Hematopoietic multipotent progenitor cell treated with erythropoietin and hydrocortisone succinate and interleukin-3 and kit ligand, for 17 days (in vitro differentiated cells): ENCODE measurements around the gene MICAL3.
"Not testable (repeated sequence)": the region's sequence is repeated elsewhere in the genome, so short reads cannot be mapped to it uniquely, and the experiment has no call there.

ENCODE experiments used
- DNase-seq: peaks from one replicate; pipeline ENCODE4 v3.0.0-alpha.2; 2015; ENCODE audit warnings: low spot score

MICAL3 gene

DNA sequence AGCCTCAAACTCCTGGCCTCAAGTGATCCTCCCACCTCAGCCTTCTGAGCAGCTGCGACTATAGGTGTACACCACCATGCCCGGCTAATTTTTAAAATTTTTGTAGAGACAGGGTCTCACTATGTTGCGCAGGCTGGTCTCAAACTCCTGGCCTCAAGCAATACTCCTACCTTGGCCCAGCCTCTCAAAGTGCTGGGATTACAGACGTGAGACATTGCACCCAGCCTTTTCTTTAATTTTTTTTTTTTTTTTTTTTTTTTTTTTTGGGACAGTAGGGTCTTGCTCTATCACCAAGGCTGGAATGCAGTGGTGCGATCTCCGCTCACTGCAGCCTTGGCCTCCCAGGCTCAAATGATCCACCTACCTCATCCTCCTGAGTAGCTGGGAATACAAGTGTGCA is 29.1 kb downstream of the MICAL3 start:
- not testable (repeated sequence) for DNase-seq

DNA sequence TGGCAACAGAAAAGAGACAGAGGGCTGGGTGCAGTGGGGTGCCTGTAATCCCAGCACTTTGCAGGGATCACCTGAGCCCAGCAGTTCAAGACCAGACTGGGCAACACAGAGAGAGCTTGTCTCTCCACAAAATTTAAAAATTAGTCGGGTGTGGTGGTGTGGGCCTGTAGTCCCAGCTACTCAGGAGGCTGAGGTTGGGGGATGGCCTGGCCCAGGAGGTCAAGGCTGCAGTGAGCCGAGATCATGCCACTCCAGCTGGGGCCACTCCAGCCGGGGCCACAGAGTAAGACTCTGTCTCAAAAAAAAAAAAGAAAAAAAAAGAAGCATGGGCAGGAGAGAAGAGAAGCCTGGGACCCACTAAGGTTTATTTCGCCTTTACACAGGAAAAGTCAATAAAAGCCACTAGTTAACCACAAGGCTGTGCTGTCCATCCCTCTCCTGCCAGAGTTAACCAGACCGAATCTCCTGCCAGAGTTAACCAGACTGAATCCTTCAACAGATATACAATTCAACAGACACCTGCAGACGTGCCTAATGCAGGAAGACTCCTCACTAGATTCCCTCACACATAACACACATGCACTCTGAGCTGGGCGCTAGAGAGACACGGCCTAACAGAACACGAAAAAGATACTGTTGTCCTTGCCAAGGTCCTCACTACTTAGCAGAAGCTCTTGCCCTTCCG is 29.8 kb downstream of the MICAL3 start:
- no peak for DNase-seq

DNA sequence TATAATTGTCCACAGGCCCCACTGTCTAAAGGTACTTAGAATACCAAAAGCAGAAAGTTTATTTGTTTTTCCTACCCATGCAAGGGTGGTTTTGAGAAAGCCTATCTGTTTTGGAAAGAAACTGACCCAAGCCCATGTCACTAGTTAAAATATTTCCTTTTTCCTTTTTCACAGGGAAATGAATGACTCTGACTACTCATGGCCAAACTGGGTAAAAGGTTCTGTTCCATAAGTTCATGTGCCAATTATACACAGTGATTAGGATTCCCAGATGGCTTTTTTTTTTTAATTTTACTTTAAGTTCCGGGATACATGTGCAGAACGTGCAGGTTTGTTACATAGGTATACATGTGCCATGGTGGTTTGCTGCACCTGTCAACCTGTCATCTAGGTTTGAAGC is 31.4 kb downstream of the MICAL3 start:
- not testable (repeated sequence) for DNase-seq

DNA sequence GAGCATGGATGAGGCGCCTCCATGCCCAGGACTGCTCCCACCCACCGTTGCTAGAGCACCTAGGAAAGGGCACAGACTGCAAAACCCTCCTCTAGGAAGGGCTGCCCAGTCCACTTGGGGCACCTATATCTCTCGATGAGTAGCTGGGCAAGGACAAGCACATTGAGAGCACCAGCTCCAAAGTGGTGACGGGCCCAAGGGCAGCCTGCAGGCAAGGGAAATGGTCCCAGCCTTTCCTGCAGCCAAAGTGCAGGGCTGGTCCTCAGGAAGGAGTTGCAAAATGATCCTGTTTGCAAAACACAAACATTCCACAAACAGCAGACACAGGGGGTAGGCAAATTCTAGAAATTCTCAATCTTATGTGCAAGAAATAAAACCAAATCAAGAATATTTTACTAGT is 32.4 kb downstream of the MICAL3 start:
- not testable (repeated sequence) for DNase-seq

DNA sequence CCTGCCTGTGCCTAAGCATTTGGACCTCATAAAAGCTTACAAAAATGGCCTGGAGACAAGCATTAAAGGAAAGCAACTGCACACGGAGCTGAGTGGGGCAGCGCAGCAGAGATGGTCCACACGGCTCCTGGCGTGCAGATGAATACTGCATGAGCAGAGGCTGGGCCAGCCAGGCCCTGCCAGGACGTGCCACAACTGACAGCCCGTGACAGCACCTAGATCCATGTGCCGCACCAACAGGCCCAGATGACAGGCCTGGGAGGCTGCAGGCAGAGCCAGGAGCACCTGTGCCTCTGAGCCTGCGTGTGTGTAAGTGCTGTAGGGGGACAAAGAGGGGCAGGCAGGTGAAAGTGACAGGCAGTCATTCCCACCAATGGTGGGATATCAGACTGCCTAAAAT is 33.4 kb downstream of the MICAL3 start:
- DNase-seq, result no peak

DNA sequence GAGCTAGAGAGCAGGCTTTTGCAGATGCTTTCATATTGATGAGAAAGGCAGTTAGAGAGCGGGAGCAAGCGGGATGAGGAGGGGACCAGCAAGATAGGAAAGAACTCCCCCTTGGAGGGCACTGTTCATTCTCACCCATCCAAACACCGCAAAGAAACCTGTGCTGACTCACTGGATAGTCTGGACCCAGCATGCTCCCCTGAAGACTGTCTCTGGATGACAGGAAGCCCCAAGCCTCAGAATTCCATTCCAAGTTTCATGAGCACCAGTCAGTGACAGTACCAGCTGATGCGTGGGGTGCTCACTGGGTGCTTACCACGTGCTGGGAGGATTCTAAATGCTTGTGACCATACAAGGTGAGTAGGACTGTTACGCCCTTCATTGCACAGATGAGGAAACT is 34.2 kb downstream of the MICAL3 start:
- DNase-seq, result no peak

DNA sequence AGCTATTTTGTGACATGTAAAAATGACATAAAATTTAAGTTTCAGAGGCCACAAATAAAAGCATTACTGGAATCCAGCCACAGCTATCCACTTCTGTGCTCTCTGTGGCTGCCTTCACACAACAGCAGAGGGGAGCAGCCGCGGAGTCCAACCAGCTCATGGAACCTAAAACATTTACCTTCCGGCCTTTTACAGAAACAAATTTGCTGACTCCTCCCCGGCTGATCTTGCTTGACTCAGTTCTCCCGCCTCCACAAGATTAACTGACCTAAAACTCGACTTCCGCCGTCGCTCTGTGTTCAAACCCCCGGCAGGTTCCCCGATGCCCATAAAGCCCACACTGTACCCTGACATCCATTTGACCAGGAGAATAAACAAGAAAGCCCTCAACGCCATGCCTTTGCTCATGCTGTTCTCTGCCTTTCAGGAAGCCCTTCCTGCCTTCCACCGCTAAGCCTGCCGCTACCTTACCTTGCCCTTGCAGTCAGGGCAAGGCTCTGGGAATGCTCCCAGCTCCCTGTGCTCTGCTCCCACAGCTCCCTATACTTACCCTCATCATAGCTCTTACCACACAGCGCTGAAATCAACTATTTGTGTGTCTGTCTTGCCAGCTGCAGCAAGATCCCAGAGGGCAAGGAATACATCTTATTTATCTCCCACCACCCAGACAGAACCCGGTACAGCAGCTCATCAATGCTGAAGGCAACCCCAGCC is 35.4 kb downstream of the MICAL3 start:
- DNase-seq, result no peak

DNA sequence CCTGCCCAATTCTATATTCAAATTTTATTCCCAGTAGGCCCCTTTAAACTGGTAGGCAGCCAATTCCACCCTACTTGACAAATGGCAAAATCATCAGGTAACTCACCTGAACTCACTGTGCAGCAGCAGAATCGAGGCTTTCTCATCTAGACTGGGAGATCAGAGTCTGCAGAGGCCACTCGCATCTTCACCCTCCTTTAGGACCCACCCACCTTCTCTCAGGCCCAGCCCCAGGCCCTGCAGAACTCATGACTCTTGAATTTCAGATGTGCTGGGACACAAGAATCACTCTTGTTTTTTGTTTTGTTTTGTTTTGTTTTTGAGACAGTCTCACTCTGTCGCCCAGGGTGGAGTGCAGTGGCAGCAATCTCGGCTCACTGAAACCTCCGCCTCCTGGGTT is 38.8 kb downstream of the MICAL3 start:
- DNase-seq, result no peak

DNA sequence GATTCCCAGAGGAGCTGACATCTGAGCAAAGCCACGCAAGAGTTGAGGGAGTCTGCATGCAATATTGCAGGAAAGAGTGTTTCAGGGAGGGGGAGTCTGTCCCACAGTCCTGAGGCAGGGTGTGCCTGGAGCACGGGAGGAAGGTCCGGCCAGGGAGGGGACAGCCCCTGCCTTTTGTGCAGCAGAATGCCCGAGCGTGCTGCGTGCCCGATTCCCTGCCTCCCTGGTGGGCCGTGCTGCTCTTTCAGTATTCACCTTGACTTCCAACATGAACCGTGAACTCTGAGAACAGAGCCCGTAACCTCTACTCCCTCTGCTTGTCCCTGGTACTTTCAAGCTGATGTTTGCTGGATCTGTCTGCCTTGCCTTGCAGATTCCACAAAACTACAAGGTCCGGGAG is 39.3 kb downstream of the MICAL3 start:
- DNase-seq, result not testable (repeated sequence)

DNA sequence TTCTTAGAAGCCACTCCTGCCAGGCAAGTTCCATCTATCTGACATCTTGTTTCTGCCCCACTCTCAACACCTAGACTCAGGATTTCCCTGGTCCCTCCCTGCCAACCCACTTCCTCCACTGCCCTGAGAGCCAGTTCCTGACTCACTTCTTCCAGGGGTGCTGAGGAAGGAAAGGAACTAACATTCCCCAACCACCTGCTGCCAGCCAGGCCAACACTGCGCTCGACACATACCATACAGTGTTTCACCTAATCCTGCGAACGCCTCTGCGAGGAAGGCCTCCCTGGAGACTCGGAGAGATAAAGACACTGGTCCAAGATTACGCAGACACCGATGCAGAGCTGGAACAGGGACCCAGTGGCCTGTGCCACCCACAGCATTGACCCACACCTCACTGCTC is 40.2 kb downstream of the MICAL3 start:
- DNase-seq, result no peak

DNA sequence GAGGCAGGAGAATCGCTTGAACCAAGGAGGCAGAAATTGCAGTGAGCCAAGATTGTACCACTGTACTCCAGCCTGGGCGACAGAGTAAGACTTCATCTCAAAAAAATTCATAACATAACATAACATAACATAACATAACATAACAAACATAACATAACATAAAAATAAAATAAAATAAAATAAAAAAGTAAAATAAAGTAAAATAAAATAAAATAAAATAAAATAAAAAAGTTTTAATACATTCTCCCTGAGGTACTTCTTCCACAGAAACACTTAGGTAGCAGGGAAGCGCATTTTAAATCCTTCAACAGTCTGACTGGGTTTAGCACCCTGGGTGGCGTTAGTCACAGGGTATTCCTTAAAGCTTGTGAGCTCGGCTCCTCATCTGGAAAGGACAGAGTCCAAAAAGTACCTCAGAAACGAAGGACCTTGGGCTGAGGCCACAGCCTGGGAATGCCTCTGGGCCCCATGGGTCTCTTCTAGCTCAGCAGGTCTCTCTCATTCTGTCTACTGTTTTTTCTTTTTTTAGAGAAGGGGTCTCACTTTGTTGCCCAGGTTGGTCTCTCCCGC is 41.7 kb downstream of the MICAL3 start:
- DNase-seq, result no peak

DNA sequence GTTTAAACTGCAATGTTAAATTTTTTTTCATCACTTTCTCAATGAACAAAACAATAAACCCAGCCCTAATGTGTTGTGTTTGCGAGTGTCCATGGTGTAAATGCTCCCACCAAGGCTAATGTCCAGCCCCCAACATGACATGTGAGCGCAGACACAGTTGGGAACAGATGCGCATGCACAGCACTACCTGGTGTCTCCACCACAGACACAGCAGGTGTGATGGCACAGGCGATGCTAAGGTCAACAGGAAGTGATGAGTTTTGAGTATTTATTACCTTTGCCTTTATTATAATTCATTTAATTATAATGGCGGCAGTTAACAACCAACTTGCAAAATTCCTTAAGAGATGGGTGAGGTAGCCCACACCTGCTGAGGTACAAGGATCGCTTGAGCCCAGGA is 42.9 kb downstream of the MICAL3 start:
- DNase-seq, result peak; percentile 29

DNA sequence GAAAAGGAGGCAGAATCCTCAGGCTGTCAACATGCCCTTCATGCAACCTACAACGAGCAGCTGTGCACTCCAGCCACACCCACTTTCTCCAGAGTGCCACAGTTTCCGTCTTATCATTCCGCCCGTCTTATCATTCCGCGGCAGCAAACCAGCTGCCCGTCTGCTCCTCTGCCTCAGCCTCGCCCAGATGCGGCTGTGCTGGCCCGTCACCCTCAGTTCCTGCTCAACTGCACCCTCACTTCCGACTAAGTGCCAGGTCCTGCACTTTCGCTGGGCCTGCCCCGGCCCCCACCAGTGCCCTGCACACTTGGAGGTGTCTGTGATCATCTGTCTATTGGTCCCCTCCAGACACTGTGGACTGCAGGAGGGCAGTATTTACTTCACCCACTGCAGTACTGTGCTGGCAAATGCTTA is 43.7 kb downstream of the MICAL3 start:
- DNase-seq, result peak; percentile 96

DNA sequence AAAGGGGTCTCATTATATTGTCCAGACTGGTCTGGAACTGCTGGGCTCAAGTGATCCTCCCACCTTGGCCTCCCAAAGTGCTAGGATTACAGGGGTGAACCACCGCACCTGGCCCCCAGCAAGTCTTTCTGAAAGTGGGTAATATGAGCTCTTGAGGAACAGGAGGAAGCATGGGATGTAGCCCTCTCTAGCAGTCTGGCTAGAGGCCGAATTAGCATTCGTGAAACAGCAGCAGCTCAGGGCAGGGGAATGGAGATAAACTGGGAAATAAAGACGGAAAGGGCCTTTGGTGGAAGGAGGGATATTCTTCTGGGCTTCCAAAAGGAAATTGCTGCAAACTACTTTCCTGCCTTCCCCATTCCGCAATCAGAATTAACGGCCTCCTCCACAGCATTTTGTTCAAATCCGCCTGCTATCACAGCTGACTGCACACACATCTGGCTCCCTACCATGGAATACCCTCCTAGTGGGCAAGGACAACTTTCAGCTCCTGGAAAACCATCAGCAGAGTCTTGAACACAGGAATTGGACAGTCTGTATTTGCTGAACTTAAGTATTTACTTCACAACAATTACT is 44.3 kb downstream of the MICAL3 start:
- DNase-seq, result peak; percentile 78

DNA sequence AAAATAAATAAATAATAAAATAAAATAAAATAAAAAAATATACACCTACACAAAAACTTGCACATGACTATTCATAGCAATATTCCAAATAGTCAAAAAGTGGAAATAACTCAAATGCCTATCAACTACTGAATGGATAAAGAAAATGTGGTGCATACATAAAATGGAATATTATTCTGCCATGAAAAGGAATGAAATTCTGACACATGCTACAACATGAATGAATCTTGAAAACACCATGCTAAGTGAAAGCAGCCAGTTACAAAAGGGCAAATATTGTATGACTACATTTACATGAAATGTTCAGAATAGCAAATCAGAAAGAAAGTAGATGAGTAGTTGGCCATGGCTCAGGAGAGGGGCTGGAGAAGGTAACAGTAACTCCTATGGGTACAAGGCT is 46.3 kb downstream of the MICAL3 start:
- DNase-seq, result no peak

DNA sequence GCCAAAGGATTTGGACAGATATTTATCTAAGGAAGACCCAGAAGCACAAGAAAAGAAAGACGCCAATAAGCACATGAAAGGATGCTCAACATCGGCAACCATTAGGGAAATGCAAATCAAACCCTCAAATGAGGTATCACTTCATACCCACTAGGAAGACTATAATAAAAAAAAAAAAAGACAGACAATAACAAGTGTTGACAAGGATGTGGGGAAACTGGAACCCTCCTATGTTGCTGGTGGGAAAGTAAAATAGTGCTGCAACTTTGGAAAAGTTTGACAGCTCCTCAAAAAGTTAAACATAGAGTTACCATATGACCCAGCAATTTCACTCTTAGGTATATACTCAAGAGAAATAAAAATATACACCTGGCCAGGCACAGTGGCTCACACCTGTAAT is 47.0 kb downstream of the MICAL3 start:
- no peak for DNase-seq

DNA sequence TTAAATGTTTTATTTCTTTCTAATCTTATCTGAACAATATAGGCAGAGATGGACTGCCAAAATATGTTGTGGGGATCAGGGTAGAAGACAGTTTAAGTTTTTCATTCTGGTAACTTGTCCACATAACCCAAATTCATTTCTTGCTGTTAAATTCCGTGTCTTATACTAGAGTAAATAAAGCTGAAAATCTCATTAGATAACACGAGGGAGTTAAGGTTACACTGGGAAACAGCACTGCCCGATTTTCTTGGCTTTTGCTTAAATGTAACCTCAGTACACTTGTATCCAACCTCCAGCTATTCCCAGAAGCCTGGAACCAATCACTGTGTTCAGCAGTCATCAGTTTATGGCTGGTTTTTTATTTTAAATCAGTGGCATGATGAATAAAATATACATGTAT is 48.2 kb downstream of the MICAL3 start:
- DNase-seq, result peak; percentile 22

DNA sequence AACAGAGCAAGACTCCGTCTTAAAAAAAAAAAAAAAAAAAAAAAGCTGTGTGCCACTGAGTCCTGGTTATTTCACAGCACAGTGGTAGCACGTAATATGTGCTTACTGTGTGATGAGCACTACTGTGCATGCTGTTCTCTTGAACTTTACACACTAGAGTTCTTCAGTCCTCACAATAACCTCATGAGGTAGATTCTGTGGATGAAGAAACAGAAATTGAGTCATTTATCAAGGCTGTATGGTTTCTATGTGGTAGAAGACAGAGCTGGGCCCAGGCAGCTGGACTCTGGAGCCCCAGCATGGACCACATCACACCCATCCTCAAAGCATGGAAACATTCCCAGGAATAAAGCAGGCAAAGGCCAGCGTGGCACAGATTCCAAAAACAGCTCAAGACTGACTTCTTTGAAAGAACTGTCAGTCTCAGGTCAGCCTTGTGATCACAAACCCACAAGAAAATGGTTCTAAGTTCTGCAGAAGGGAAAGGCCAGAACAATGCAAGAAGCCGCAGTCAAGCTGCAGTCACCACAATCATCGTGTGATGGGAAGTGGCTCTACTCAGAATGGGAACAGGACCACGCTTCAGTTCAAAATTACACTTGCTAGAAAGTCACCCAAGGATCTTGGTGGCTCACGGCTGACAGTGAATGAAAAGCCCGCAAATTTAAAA is 49.5 kb downstream of the MICAL3 start:
- DNase-seq, result no peak

DNA sequence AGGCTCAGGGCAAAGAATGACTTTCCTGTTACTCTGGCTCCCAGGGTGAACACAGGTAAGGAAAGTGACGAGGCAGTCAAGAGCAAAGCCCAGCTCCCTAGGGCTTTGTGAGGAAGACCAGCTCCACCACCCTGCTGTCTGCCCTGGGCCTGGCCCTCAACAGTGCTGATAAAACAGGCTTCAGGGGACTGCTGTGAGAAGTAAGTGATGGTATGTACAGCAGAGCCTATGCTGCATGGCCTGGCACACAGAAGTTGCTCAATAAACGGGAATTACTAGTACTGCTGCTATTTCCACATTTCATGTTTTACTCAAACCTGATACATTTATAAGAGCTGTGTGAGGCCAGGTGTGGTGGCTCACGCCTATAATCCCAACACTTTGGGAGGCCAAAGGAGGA is 50.3 kb downstream of the MICAL3 start:
- DNase-seq, result peak; percentile 46

DNA sequence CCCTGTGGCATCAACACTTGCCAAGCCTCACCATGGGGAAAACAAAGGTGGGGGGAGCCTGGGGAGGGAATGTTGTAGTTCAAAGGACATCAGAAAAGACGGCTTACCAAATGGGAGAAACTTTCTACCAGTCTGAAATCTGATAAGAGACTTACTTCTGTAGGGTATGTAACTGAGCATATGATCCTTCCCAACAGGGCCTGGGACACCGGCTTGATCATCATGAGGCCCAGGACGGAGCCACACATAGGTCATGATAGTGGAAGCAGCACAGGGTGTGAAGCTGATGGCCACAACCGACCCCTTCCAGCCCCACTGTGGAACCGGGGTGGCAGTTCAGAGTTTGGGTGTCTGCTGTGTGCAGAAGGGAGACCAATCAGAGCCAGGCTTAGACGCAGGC is 51.1 kb downstream of the MICAL3 start:
- no peak for DNase-seq

DNA sequence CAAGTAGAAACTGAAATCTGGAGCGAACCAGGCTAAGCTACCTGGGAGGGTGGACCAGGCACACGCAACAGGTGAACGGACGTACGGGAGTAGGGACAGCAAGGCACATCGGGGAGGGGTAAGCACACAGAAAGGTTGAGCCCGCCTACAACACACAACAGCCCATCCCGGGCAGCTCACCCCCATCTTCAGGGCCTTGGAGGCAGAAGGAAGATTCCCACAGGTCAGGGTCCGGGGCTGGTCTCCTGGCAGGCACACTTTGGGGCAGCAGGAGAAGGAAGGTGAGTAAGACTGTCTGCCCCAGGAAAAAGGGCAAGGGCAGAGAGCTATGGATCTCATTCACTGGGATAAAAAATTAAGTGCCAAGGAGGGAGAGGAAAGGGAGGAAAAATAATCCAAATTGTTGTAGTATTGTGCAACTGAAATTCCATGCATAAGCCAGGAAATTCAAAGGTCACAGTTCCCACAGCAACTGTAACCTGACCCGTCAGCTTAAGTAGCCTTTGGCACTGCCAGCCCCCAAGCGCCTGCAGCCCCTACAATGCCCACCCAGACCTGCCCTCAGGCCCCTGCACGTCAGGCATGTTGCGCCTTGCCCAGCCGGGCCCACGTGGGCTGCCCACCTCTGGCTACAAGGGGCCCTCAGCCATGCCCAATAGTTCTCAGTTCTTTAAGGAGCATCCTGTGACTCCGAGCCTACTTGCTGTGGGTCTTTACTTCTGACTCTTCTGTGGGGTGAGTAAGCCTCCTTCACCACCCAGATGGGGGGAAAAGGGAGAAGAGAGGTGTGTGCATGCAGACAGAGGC is 51.8 kb downstream of the MICAL3 start:
- DNase-seq, result no peak

DNA sequence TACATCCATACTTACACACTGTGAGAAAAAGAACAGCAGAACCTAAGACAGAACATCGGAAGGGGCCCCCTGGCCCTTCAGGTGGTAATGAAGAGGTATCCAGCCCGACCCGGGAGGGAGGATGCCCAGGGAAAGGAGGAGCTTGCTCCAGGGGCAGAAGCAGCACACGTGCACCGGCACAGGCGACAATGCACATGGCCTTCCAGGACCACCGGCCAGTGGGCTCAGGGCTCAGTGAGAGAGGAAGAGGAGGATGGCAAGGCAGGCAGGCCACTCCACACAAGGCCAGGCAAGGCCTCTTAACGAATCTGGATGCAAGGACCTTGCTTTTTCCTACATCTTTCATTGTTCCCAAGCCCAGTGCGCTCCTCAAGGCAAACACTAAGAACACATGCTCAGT is 52.6 kb downstream of the MICAL3 start:
- no peak for DNase-seq
